NCI-H2227 (cell line): ENCODE measurements around the gene NECAP2.
A peak's percentile ranks its signal among the peaks of the same experiment; 100 is the strongest.
"Not testable (repeated sequence)": the region's sequence is repeated elsewhere in the genome, so short reads cannot be mapped to it uniquely, and the experiment has no call there.

Experiments used
- DNase-seq: peaks from one replicate; lab custom pipeline; 2025; ENCODE audit not compliant: unreplicated experiment; lab: John Stamatoyannopoulos, UW

NECAP2 gene

DNA sequence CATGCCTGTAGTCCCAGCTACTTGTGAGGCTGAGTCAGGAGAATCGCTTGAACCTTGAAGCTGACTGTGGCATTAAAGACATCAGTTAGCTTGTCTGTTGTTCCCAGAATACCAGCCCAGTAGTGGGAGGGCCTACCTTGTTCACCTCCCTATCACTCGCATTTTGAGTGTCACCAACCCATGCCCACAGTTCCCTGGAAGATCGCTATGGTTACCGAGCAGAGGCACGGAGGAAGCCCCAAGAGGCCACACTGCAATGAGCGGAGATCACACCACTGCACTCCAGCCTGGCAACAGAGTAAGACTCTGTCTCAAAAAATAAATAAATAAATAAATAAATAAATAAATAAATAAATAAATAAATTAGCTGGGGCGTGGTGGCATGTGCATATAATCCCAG, 52.4 kb downstream of the NECAP2 start:
- DNase-seq: not testable (repeated sequence)

DNA sequence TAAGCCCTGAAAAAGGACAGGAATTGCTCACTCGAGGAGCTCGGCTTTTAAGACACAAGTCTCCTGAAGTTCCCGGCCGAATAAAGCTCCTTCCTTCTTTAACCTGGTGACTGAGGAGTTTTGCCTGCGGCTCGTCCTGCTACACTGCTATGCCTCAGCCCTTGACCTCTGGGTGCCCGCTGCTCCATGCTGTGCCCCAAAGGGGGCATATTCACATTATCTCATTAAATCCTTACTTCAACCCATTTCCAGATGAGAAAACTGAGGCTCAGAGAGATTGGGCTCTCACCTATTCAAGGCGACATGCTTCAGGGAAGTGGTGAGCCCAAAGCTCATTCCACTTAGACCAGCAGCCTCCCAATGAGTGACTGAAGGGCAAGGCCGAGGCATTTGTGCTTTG, 53.2 kb downstream of the NECAP2 start:
- DNase-seq: not testable (repeated sequence)

DNA sequence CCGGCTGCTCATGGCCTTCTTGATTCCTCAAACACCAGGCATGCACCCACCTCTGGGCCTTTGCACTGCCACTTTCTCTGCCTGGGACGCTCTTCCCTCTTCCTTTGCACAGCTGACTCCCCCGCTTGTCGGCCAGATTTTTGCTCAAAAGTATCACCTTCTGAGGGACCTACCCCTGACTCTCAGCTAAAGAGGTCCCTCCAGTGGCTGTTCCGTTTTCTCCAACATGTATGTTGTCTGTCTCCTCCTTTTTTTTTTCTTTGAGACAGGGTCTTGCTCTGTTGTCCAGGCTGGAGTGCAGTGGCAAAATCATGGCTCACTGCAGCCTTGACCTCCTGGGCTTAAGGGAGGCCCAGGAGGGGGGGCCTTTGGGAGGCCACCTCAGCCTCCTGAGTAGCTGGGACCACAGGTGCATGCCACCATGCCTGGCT, 57.0 kb downstream of the NECAP2 start:
- DNase-seq: not testable (repeated sequence)

DNA sequence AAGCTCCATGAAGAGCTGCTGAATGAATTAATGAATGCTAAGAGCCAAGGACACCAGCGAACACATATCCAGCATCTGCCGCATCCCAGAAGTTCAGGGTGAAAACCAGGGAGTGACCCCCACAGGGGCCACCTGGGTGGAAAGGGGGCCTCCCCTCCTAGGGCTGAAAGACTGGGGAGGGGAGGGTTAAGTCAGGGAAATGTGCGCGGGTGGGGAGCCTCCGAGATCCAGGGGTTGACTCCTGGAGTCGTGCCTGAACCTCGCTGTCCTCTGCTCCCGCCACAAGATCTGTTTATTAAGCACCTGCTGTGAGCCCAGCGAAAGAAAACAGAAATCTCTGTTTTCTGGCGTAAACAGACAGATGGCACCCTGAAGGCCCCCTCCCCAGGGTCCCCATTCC, 57.5 kb downstream of the NECAP2 start:
- not testable (repeated sequence) for DNase-seq

DNA sequence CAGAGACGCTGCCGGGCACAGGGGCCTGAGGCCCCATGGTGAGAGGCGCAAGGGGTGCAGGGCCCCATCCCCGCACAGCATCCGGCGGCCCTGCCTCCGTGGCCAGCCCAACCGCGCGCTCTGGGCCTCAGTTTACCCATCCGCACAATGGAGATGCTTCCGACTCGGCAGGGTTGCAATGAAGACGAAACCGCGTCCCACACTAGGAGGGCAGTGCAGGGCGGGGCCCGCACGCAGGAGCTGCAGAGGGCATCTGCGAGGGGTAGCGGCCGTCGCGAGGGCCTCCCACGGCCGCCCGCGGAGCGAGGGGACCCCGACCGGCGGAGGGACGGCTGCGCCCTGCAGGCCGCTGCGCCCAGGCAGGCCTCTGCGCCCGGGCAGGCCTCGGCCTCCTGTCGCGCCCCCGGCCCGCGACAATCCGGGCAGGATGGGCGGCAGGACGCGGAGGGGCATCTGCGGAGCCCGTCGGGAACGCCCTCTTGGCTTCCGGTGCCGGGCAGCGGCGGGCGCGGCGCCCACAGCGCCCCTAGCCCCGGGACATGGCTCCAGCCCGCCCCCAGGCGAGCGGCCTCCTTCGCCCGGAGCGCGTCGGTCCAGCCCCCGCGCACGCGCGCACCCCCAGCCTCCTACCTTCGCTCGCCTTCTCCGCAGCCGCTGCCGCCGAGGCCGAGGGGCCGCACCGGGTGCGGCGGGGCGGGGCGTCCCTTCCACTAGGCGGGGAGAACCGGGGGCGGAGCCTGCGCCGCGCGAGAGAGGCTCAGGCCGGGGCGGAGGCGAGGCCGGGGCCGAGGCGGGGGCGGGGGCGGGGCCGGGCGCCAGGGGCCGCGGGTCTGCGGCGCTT, 58.3 kb downstream of the NECAP2 start:
- DNase-seq: peak; percentile 97

DNA sequence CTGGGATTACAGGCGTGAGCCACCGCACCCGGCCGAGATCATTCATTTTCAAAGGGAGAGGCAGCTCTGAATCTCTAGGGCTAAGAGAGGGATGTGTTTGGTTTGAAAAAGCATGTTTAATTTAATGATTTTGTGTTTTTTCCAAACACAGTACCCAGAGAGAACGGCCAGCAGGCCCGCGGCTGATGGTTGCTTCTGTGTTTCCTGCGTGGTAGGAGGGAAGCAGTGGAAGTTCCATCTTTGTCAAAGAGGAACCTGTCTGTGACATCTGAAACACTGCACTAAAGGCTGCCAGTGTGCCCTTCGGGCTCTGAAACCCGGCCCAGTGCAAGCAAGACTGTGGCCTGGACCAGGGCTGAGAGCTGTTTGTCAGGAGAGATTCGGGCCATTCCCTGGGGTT, 59.9 kb downstream of the NECAP2 start:
- DNase-seq: not testable (repeated sequence)

DNA sequence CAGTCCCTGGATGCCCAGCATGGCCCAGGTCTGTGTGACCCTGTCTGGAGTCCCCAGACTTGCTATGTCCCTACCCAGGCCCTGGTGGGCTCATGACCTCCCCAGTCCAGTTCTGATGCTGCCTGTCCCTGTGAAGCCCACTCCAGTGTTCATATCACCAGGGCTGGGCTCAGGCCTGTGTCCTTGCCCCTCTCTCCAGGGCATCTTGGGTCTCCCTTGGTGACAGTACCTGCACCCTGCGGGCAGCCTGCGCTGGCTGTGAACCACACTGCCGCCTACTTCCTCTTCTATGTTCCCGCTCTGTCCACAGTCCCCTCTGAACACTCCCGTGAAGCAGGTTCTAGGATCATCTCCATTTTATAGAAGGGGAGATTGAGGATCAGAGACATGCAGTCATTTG, 60.5 kb downstream of the NECAP2 start:
- DNase-seq: not testable (repeated sequence)

DNA sequence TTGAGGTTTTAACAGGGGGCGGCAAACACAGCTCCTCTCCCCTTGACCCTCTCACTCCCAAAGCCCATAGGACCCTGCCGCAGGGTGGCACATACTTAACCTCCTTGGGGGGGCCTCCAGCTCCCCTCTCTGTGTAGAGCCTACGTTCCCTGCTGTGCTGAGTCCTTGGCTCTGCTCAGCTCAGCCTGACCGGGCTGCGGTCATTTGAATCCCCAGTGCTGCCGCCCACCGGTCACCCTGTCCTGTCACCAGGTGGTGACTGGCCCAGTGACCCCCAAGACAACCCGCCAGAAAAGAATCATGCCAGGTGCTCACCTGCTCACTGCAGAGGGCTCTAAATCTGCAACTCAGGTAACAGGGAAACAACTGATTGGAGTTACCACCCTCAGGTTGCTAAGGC, 60.9 kb downstream of the NECAP2 start:
- not testable (repeated sequence) for DNase-seq

DNA sequence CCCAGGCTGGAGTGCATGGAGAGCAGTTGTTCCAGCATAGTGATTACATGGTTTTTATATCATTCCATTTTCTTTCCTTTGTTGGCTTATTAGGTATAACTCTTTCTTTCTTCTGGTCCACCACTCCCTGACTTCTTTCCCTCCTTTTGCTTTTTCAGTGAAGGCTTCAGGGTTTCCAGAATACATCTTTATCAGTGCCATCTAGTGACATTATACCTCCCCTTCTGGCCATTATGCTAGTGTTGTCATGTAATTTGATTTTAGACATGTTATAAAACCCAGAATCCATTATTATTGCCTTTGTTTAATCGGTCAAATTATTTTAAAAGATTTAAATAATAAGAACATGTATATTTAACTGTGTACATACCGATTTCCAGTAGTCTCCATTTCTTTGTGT, 63.0 kb downstream of the NECAP2 start:
- no peak for DNase-seq

DNA sequence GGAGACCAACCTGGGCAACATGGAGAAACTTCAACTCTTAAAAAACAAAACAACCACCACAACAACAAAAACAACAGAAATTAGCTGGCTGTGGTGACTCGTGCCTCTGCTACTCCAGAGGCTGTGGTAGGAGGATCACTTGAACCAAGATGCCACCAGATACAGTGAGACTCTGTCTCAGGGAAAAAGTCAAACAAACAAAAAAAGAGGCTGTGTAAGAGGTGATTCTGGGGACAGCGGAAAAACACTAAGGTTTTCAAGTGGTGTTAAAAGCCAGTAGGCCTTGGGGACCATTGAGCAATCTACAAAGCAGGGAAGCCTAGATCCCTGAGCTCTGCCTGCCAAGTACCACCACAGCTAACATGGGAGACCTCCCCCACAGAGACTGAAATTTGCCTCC, 65.3 kb downstream of the NECAP2 start:
- not testable (repeated sequence) for DNase-seq

DNA sequence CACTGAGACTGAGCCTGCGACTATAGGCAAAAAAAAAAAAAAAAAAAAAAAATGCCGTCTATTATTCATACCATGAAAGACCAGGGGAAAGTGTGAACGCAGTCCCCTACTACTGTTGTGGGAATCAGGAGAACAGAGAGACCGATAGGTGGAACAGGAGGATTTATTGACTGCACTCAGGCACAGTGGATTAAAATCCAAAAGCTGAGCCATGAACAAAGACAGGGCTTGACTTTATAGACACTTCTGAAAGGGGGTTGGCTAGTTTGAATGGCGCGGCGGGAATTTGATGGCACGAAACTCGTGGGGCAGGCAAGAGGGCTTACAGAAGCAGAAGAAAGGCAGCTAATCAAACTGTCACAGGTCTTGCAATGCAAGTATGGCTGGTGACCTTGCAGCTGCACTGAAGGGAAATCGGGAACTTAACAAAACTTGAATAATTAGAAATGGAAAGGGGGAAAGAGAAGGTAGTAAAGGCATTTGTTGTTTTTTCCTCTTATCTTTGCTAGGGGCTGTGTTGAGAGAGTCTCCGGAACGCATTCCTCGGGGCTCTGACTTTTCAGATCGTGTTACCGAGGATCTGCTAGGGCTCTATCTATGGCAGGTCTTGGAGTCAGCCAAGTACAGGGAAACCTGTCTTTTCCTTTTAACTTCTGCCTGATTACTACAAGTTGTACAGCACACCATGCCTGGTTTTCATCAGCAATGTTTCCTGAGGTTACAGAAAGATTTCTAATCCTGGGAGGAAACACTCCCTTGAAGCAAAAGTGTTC, 66.0 kb downstream of the NECAP2 start:
- peak; percentile 25 for DNase-seq

DNA sequence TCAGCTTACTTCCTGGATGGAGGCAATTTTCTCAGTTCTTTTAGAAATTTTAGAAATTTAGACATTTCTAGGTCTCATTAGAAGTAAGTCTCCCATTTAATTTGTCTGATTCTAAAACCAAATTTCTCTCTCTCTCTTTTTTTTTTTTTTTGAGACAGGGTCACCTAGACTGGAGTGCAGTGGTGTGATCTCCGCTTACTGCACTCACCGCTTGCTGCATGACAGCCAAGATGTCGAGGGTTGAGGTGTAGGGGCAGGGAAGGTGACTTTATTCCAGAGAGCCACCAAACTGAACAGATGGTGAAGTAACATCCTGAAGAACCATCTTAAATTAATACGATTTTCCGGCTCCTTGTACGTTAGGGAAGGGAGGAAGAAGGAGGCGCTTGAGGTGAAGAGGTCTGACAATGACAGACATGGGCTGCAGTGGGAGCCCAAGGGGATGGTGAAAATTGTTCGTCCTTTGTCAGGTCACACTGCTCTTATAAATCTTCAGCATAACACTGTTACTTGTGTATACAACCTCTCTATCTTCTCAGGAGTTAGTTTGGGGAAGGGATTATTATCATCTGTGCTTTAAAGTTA, 68.4 kb downstream of the NECAP2 start:
- DNase-seq: peak; percentile 65
